Measurements from ENCODE around the gene FAM187B.

The FAM187B gene

DNA sequence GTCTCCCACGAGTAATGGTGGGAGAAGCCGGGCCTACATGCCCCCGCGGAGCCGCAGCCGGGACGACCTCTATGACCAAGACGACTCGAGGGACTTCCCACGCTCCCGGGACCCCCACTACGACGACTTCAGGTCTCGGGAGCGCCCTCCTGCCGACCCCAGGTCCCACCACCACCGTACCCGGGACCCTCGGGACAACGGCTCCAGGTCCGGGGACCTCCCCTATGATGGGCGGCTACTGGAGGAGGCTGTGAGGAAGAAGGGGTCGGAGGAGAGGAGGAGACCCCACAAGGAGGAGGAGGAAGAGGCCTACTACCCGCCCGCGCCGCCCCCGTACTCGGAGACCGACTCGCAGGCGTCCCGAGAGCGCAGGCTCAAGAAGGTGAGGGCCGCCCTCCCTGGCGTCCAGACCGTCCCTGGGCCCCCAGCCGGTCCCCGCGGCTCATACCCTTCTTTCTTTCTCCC lies 38.8 kb upstream of the FAM187B start:
- Histone ChIP-seq H2BK15ac (ENCODE audit: low read length) (no peak overlapping the region), H4K8ac (ENCODE audit: low read depth, low read length) (peak overlapping the region; percentile 48), H3K27me3 (ENCODE audit: control insufficient read depth in 3 of 3, insufficient read depth in 3 of 3, low read depth in 1 of 3, low read length in 3 of 3) (peaks cover 0 to 2% (median 0%) of the 10 kb centered on the region in 3 experiments), H2BK5ac (ENCODE audit: low read length) (peak overlapping the region; percentile 75), H3K4me3 (ENCODE audit: low read length in 2 of 2) (peak overlapping the region; percentile 80 to 84), H3K4me1 (ENCODE audit: control insufficient read depth in 2 of 2, insufficient read depth in 1 of 2, low read depth in 1 of 2, low read length in 2 of 2) (peaks cover 3 to 5% of the 10 kb centered on the region in 2 donors), H3K14ac (ENCODE audit: low read length) (peak overlapping the region; percentile 82), H4K91ac (ENCODE audit: low read depth, low read length, poor library complexity) (no peak overlapping the region), H3K36me3 (replicated peaks in 1 of 2; ENCODE audit: control insufficient read depth in 2 of 2, insufficient read depth in 2 of 2, low read length in 2 of 2) (peaks cover 45 to 62% of the 10 kb centered on the region in 2 donors), H3K23ac (ENCODE audit: low read depth, low read length, poor library complexity) (peak overlapping the region; percentile 97), H3K18ac (ENCODE audit: low read length) (peak overlapping the region; percentile 64), H3K27ac (replicated peaks; ENCODE audit: low read length) (peak overlapping the region; percentile 39), H3K9ac (ENCODE audit: low read depth, low read length, poor library complexity) (peak overlapping the region; percentile 86), H3K4ac (ENCODE audit: low read length) (no peak overlapping the region), H2AFZ (ENCODE audit: low read length) (peak overlapping the region; percentile 91), H2AK5ac (ENCODE audit: low read depth, low read length) (peak overlapping the region; percentile 97), H2BK12ac (ENCODE audit: low read length) (no peak overlapping the region), H2BK120ac (ENCODE audit: low read depth, low read length) (no peak overlapping the region), H3K9me3 (replicated peaks in 1 of 2; ENCODE audit: control insufficient read depth in 2 of 2, insufficient read depth in 1 of 2, low read depth in 1 of 2, low read length in 2 of 2) (no peaks in the 10 kb centered on the region), H3K79me1 (ENCODE audit: low read depth, low read length) (peaks cover 16% of the 10 kb centered on the region), H3K4me2 (ENCODE audit: insufficient read depth, low read length, poor library complexity, severe bottlenecking) (peak overlapping the region; percentile 73)
- WGBS, 2 donors (ENCODE audit: extremely low coverage in 2 of 2, insufficient read length in 2 of 2, insufficient replicate concordance in 1 of 2): no CpG with 5 or more reads among the region's 40 CpGs
- DNase-seq (ENCODE audit: low spot score): no peak

DNA sequence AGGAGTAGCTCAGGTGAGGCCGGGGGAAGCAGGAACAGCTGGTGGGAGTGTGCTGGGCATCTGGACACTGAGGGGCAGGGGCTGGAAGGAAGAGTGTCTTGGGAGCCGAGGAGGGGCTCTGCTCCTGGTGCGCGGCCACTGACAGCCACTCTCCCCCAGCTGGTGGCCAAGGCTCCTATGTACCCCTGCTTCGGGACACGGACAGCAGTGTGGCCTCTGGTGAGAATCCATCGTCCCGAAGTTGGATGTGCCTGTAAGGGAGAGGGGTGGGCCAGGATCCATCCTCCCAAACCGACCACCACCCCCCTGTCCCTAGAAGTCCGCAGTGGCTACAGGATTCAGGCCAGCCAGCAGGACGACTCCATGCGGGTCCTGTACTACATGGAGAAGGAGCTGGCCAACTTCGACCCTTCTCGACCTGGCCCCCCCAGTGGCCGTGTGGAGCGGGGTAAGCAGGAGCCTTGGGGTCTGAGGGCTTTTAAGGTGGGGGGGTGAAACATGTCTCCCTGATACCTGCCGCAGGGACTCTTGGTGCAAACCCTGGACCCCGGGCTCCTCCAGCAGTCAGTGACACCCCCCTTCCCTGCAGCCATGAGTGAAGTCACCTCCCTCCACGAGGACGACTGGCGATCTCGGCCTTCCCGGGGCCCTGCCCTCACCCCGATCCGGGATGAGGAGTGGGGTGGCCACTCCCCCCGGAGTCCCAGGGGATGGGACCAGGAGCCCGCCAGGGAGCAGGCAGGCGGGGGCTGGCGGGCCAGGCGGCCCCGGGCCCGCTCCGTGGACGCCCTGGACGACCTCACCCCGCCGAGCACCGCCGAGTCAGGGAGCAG lies 38.2 kb upstream of the FAM187B start:
- DNase-seq (ENCODE audit: low spot score): no peak
- Histone ChIP-seq H2BK120ac (ENCODE audit: low read depth, low read length) (no peak overlapping the region), H2AK5ac (ENCODE audit: low read depth, low read length) (peak overlapping the region; percentile 97), H3K18ac (ENCODE audit: low read length) (peak overlapping the region; percentile 17), H3K4me2 (ENCODE audit: insufficient read depth, low read length, poor library complexity, severe bottlenecking) (peak overlapping the region; percentile 73), H3K4ac (ENCODE audit: low read length) (no peak overlapping the region), H3K27ac (replicated peaks; ENCODE audit: low read length) (no peak overlapping the region), H2BK15ac (ENCODE audit: low read length) (no peak overlapping the region), H4K91ac (ENCODE audit: low read depth, low read length, poor library complexity) (no peak overlapping the region), H3K4me3 (ENCODE audit: low read length in 2 of 2) (peak overlapping the region; percentile 37 to 84), H3K23ac (ENCODE audit: low read depth, low read length, poor library complexity) (peak overlapping the region; percentile 97), H3K79me1 (ENCODE audit: low read depth, low read length) (peaks cover 22% of the 10 kb centered on the region), H3K4me1 (ENCODE audit: control insufficient read depth in 2 of 2, insufficient read depth in 1 of 2, low read depth in 1 of 2, low read length in 2 of 2) (peaks cover 3 to 5% of the 10 kb centered on the region in 2 donors), H3K9me3 (replicated peaks in 1 of 2; ENCODE audit: control insufficient read depth in 2 of 2, insufficient read depth in 1 of 2, low read depth in 1 of 2, low read length in 2 of 2) (no peaks in the 10 kb centered on the region), H3K36me3 (replicated peaks in 1 of 2; ENCODE audit: control insufficient read depth in 2 of 2, insufficient read depth in 2 of 2, low read length in 2 of 2) (peaks cover 44 to 55% of the 10 kb centered on the region in 2 donors), H2BK12ac (ENCODE audit: low read length) (no peak overlapping the region), H4K8ac (ENCODE audit: low read depth, low read length) (peak overlapping the region; percentile 48), H2AFZ (ENCODE audit: low read length) (peak overlapping the region; percentile 91), H3K27me3 (ENCODE audit: control insufficient read depth in 3 of 3, insufficient read depth in 3 of 3, low read depth in 1 of 3, low read length in 3 of 3) (peaks cover 0 to 2% (median 0%) of the 10 kb centered on the region in 3 experiments), H3K14ac (ENCODE audit: low read length) (peak overlapping the region; percentile 82), H2BK5ac (ENCODE audit: low read length) (peak overlapping the region; percentile 75), H3K9ac (ENCODE audit: low read depth, low read length, poor library complexity) (peak overlapping the region; percentile 70)
- no CpG with 5 or more reads among the region's 39 CpGs for WGBS, 2 donors (ENCODE audit: extremely low coverage in 2 of 2, insufficient read length in 2 of 2, insufficient replicate concordance in 1 of 2)

DNA sequence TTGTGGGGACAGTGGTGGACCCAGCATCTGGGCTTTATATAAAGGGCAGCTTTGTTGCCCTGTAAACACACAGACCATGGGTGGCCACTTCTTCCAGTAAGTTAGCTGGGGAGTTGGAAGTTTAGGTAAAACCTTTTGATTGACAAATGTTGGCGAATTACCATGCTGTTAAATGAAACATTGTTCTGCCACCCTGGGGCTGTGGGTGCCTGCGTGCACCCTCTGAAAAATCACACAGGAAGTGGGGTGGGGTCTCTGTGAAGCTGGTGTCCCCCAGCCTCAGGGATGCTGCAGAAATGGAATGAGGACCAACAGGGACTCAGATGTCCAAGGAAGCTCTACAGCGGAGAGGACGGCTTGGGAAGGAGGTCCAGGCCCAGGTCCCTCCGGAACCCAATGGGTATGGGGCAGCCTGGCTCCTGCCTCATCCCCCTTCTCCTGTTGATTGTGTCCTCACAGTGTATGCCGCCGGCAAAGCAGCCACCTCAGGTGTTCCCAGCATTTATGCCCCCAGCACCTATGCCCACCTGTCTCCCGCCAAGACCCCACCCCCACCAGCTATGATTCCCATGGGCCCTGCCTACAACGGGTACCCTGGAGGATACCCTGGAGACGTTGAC lies 37.5 kb upstream of the FAM187B start:
- Histone ChIP-seq H2BK5ac (ENCODE audit: low read length) (no peak overlapping the region), H4K91ac (ENCODE audit: low read depth, low read length, poor library complexity) (no peak overlapping the region), H3K4me1 (ENCODE audit: control insufficient read depth in 2 of 2, insufficient read depth in 1 of 2, low read depth in 1 of 2, low read length in 2 of 2) (peaks cover 3 to 5% of the 10 kb centered on the region in 2 donors), H3K4me2 (ENCODE audit: insufficient read depth, low read length, poor library complexity, severe bottlenecking) (no peak overlapping the region), H3K4ac (ENCODE audit: low read length) (no peak overlapping the region), H3K9ac (ENCODE audit: low read depth, low read length, poor library complexity) (peak overlapping the region; percentile 70), H3K27ac (replicated peaks; ENCODE audit: low read length) (no peak overlapping the region), H3K9me3 (replicated peaks in 1 of 2; ENCODE audit: control insufficient read depth in 2 of 2, insufficient read depth in 1 of 2, low read depth in 1 of 2, low read length in 2 of 2) (no peaks in the 10 kb centered on the region), H2AFZ (ENCODE audit: low read length) (no peak overlapping the region), H4K8ac (ENCODE audit: low read depth, low read length) (no peak overlapping the region), H3K36me3 (replicated peaks in 1 of 2; ENCODE audit: control insufficient read depth in 2 of 2, insufficient read depth in 2 of 2, low read length in 2 of 2) (peaks cover 38 to 48% of the 10 kb centered on the region in 2 donors), H2BK15ac (ENCODE audit: low read length) (no peak overlapping the region), H2AK5ac (ENCODE audit: low read depth, low read length) (peak overlapping the region; percentile 27), H2BK120ac (ENCODE audit: low read depth, low read length) (no peak overlapping the region), H3K4me3 (ENCODE audit: low read length in 2 of 2) (peak overlapping the region in 1 of 2 donors; percentile 84), H3K79me1 (ENCODE audit: low read depth, low read length) (peaks cover 24% of the 10 kb centered on the region), H3K23ac (ENCODE audit: low read depth, low read length, poor library complexity) (peak overlapping the region; percentile 97), H3K14ac (ENCODE audit: low read length) (no peak overlapping the region), H3K18ac (ENCODE audit: low read length) (no peak overlapping the region), H3K27me3 (ENCODE audit: control insufficient read depth in 3 of 3, insufficient read depth in 3 of 3, low read depth in 1 of 3, low read length in 3 of 3) (peaks cover 0 to 2% (median 0%) of the 10 kb centered on the region in 3 experiments), H2BK12ac (ENCODE audit: low read length) (no peak overlapping the region)
- no peak for DNase-seq (ENCODE audit: low spot score)
- WGBS, 2 donors (ENCODE audit: extremely low coverage in 2 of 2, insufficient read length in 2 of 2, insufficient replicate concordance in 1 of 2): no CpG with 5 or more reads among the region's 10 CpGs
